B cell (primary cell): ENCODE measurements around the gene MRGPRX3. TPM values are rescaled to one million over a fixed set of nuclear protein-coding genes. Genes with fewer than 3 reads are reported as not detected.

Experiments used
- ATAC-seq: fragments of 200-7000 bp; cut with Tn5 transposase; one replicate; pipeline ENCODE4 v1.10.0; 2021; ENCODE audit warnings: low read depth, mild to moderate bottlenecking, moderate number of reproducible peaks, moderate library complexity
- CTCF ChIA-PET: fragments of 350-600 bp; sonication (Branson Sonifier 250); formaldehyde crosslinking; loops from one replicate; lab custom pipeline; 2021; ENCODE audit warnings: antibody characterized with exemption, inconsistent platforms; lab: Charles Lee
- POLR2A ChIA-PET: fragments of 350-600 bp; sonication (Branson Sonifier 250); formaldehyde crosslinking; loops from one replicate; lab custom pipeline; 2021; ENCODE audit warnings: antibody characterized with exemption; lab: Charles Lee
- DNase-seq: peaks from one replicate; pipeline ENCODE4 v3.0.0; 2013
- H2AFZ ChIP-seq: 2 replicates; pipeline ENCODE4 v1.6.1; 2012; ENCODE audit warnings: mild to moderate bottlenecking, low read depth, low read length; ENCODE audit not compliant: insufficient read depth, poor library complexity, severe bottlenecking
- H3K27ac ChIP-seq, 2 donors: 1 replicate in 1 of 2; 2 replicates in 1 of 2; pipeline ENCODE4 v1.5.1; 2012 to 2013; ENCODE audit warnings: low read length in 2 of 2, mild to moderate bottlenecking in 2 of 2, moderate library complexity in 1 of 2
- H3K27me3 ChIP-seq, 4 experiments: fragments of 200-600 bp in 1 of 4; sonication (generic) in 1 of 4; replicated peaks in 1 of 4; 1 replicate in 2 of 4; 2 replicates in 2 of 4; pipeline versions ENCODE4 v1.6.1 to v1.7.0; 2013 to 2016; ENCODE audit warnings: low read length in 3 of 4, mild to moderate bottlenecking in 2 of 4, mixed read lengths in 1 of 4, moderate library complexity in 1 of 4; ENCODE audit not compliant: insufficient read depth in 4 of 4, control insufficient read depth in 3 of 4; ENCODE audit errors: control extremely low read depth in 1 of 4
- H3K36me3 ChIP-seq, 2 experiments: replicated peaks in 1 of 2; 1 replicate in 1 of 2; 2 replicates in 1 of 2; pipeline versions ENCODE4 v1.6.1 to v1.7.1; 2013; ENCODE audit warnings: low read length in 1 of 2; ENCODE audit not compliant: insufficient read depth in 2 of 2, control insufficient read depth in 1 of 2; ENCODE audit errors: control extremely low read depth in 1 of 2, extremely low read depth in 1 of 2
- H3K4me1 ChIP-seq, 2 donors: fragments of 200-600 bp in 1 of 2; sonication (generic) in 1 of 2; 1 replicate in 1 of 2; 2 replicates in 1 of 2; pipeline versions ENCODE4 v1.5.1 to v1.6.1; 2013 to 2017; ENCODE audit warnings: low read length in 2 of 2; ENCODE audit not compliant: control insufficient read depth in 2 of 2, insufficient read depth in 2 of 2
- H3K4me2 ChIP-seq: replicated peaks from 2 replicates; pipeline ENCODE3; 2012; ENCODE audit warnings: mild to moderate bottlenecking, low read depth, low read length; ENCODE audit not compliant: poor library complexity, severe bottlenecking
- H3K4me3 ChIP-seq, 5 experiments: fragments of 200-600 bp in 1 of 5; sonication (generic) in 1 of 5; 1 replicate in 3 of 5; 2 replicates in 2 of 5; pipeline versions ENCODE4 v1.5.1 to v1.7.0; 2011 to 2016; ENCODE audit warnings: low read length in 4 of 5, mild to moderate bottlenecking in 4 of 5, low read depth in 2 of 5, control low read depth in 1 of 5, moderate library complexity in 1 of 5; ENCODE audit not compliant: insufficient read depth in 1 of 5; ENCODE audit errors: control extremely low read depth in 1 of 5, extremely low read depth in 1 of 5
- H3K79me2 ChIP-seq: fragments of 200-600 bp; sonication (generic); one replicate; pipeline ENCODE4 v1.6.0; 2016; ENCODE audit warnings: low read length; ENCODE audit not compliant: control insufficient read depth, insufficient read depth
- H3K9ac ChIP-seq: fragments of 200-600 bp; sonication (generic); 2 replicates; pipeline ENCODE4 v1.6.1; 2017; ENCODE audit warnings: mild to moderate bottlenecking, low read length, moderate library complexity
- H3K9me3 ChIP-seq, 3 donors: one replicate each; pipeline versions ENCODE4 v1.6.1 to v1.7.1; 2013; ENCODE audit warnings: low read length in 2 of 3; ENCODE audit not compliant: control insufficient read depth in 2 of 3, insufficient read depth in 1 of 3; ENCODE audit errors: control extremely low read depth in 1 of 3
- H4K20me1 ChIP-seq: 2 replicates; pipeline ENCODE4 v1.6.0; 2012; ENCODE audit warnings: mild to moderate bottlenecking, low read length; ENCODE audit not compliant: insufficient read depth, control insufficient read depth, poor library complexity, severe bottlenecking
- H3K27ac Mint-ChIP-seq: one replicate; pipeline ENCODE4 v1.8.0; 2021; ENCODE audit warnings: mixed read lengths
- H3K27me3 Mint-ChIP-seq: one replicate; pipeline ENCODE4 v1.8.0; 2021; ENCODE audit warnings: mixed read lengths
- H3K4me1 Mint-ChIP-seq: one replicate; pipeline ENCODE4 v1.8.0; 2021; ENCODE audit warnings: mixed read lengths
- H3K4me3 Mint-ChIP-seq: one replicate; pipeline ENCODE4 v1.8.0; 2021; ENCODE audit warnings: mixed read lengths
- H3K9me3 Mint-ChIP-seq: one replicate; pipeline ENCODE4 v1.8.0; 2022; ENCODE audit warnings: mixed read lengths; ENCODE audit not compliant: insufficient read depth
- EZH2 ChIP-seq: IDR thresholded peaks from 2 replicates; pipeline ENCODE4 v1.6.1; 2012; ENCODE audit warnings: borderline replicate concordance, low read depth, mild to moderate bottlenecking, moderate library complexity, low read length; ENCODE audit not compliant: insufficient read depth, poor library complexity, severe bottlenecking
- WGBS: methylation state at CpG from one replicate; pipeline ENCODE4 v1.1.5; 2013; ENCODE audit warnings: missing lambda C conversion rate; ENCODE audit not compliant: insufficient coverage; 5-methylcytosine and 5-hydroxymethylcytosine counted together
- intact Hi-C: fragments of 100-400 bp; cut with micrococcal nuclease; formaldehyde crosslinking; loops from one replicate; pipeline ENCODE4 v1.10.0; 2022
- polyA plus RNA-seq: library from polyadenylated mRNA; depleted of rRNA; stranded (reverse); fragments of >200 nt; gene quantifications from 2 replicates; pipeline ENCODE4 v1.2.3, GENCODE V29; 2012
- total RNA-seq, 2 donors: library from RNA; stranded (reverse); fragments of 120-200 nt in 1 of 2; gene quantifications; 1 replicate in 1 of 2; 2 replicates in 1 of 2; pipeline versions ENCODE4 v1.2.3 to v1.2.4, GENCODE V29; 2013 to 2022
- TF ChIP-seq, protein P1 (sequence below): fragments of 200-600 bp; IDR thresholded peaks from one replicate; pipeline ENCODE4 v1.8.0; 2022; ENCODE audit warnings: antibody characterized with exemption, mild to moderate bottlenecking

MRGPRX3 gene
- total and polyA plus RNA-seq, 2 donors (not counting 1 experiment from before 2014, with no cell fraction given): not detected

DNA sequence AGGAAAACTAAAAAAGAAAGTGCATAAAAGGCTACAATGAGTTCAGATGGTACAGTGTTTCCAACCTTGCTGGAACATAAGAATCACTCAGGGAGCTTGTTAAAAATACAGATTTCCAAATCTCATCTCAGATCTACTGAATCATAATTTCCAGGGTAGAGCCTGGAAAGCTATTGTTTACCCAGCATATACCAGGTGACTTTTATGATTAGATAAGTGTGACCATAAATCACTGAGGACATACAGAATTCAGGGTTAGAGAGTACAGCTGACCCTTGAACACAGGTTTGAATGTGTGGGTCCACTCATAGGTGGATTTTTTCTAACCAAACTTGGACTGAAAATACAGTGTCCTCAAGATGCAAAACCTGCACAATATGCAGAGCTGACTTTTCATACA lies 38.4 kb upstream of the MRGPRX3 start:
- H4K20me1 ChIP-seq: peaks cover 14% of the 10 kb centered on the region
- no peaks in the 10 kb centered on the region for H3K27me3 Mint-ChIP-seq
- intact Hi-C loops: no loop called here
- H3K27me3 ChIP-seq: no peaks in the 10 kb centered on the region
- H3K9me3 ChIP-seq: no peaks in the 10 kb centered on the region
- peaks cover 32% of the 10 kb centered on the region for H3K79me2 ChIP-seq
- ChIA-PET CTCF (interaction anchor here (0.7 to 2.0 kb wide), 3 partner anchors 10 to 22 kb away, joined by 3 to 13 read pairs (median 5); no protein-coding TSS in a partner anchor), POLR2A (no interaction called here)
- no peak overlapping the region for H3K27ac ChIP-seq
- H3K4me3 Mint-ChIP-seq: no peak overlapping the region
- ATAC-seq (no peak), DNase-seq (no peak)
- H3K4me3 ChIP-seq: no peak overlapping the region
- no peaks in the 10 kb centered on the region for H3K4me1 ChIP-seq
- H3K4me2 ChIP-seq: no peak overlapping the region
- H3K9me3 Mint-ChIP-seq: no peaks in the 10 kb centered on the region
- peaks cover 2% of the 10 kb centered on the region for H3K4me1 Mint-ChIP-seq
- H3K36me3 ChIP-seq: peaks cover 29 to 69% of the 10 kb centered on the region in 2 experiments
- no peak overlapping the region for H3K9ac ChIP-seq
- no peak overlapping the region for H3K27ac Mint-ChIP-seq
- no peak overlapping the region for H2AFZ ChIP-seq
- no peak for TF ChIP-seq EZH2
- TF ChIP-seq, protein P1, sequence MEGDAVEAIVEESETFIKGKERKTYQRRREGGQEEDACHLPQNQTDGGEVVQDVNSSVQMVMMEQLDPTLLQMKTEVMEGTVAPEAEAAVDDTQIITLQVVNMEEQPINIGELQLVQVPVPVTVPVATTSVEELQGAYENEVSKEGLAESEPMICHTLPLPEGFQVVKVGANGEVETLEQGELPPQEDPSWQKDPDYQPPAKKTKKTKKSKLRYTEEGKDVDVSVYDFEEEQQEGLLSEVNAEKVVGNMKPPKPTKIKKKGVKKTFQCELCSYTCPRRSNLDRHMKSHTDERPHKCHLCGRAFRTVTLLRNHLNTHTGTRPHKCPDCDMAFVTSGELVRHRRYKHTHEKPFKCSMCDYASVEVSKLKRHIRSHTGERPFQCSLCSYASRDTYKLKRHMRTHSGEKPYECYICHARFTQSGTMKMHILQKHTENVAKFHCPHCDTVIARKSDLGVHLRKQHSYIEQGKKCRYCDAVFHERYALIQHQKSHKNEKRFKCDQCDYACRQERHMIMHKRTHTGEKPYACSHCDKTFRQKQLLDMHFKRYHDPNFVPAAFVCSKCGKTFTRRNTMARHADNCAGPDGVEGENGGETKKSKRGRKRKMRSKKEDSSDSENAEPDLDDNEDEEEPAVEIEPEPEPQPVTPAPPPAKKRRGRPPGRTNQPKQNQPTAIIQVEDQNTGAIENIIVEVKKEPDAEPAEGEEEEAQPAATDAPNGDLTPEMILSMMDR: no peak

DNA sequence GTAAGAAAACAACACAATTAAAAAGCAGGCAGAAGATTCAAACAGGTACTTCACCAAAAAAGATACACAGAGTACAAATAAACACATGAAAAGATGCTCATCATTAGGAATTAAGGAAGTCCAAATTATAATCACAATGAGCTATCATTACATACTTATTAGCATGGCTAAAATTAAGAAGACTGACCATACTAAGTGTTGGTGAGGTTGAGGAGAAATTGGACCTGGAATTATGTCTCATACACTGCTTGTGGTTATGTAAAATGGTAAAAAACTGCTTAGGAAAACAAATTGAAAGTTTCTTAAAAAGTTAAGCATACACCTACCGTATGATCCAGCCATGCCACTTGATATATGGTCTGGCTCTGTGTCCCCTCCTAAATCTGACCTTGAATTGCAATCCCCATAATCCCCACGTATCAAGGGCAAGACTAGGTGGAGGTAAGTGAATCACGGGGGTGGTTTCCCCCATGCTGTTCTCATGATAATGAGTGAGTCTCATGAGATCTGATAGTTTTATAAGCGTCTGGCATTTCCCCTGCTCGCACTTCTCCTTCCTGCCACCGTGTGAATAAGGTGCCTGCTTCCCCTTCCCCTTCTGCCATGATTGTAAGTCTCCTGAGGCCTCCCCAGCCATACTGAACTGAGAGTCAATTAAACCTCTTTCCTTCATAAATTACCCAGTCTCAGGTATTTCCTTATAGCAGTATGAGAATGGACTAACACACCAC lies 31.3 kb upstream of the MRGPRX3 start:
- DNase-seq (peak; percentile 49), ATAC-seq (peak; percentile 6)
- POLR2A ChIA-PET: no interaction called here
- no peaks in the 10 kb centered on the region for H3K9me3 ChIP-seq
- H3K4me1 ChIP-seq: peaks cover 12 to 15% of the 10 kb centered on the region in 2 donors
- peak overlapping the region; percentile 46 for H3K4me3 Mint-ChIP-seq
- no peak for TF ChIP-seq EZH2
- TF ChIP-seq, protein P1: no peak
- peak overlapping the region; percentile 24 to 76 for H3K27ac ChIP-seq
- H3K9me3 Mint-ChIP-seq: peaks cover 4% of the 10 kb centered on the region
- H3K4me3 ChIP-seq: no peak overlapping the region
- peaks cover 17% of the 10 kb centered on the region for H4K20me1 ChIP-seq
- H3K27ac Mint-ChIP-seq: peak overlapping the region; percentile 86
- CTCF ChIA-PET: interaction anchor here (0.7 to 1.6 kb wide), 3 partner anchors 15 to 685 kb away, joined by 3 read pairs; no protein-coding TSS in a partner anchor
- H3K27me3 Mint-ChIP-seq: no peaks in the 10 kb centered on the region
- no peak overlapping the region for H3K4me2 ChIP-seq
- no peaks in the 10 kb centered on the region for H3K27me3 ChIP-seq
- H3K9ac ChIP-seq: no peak overlapping the region
- peaks cover 9 to 31% of the 10 kb centered on the region in 2 experiments for H3K36me3 ChIP-seq
- H3K4me1 Mint-ChIP-seq: peaks cover 32% of the 10 kb centered on the region
- WGBS: 0% methylated on average over 3 of the region's 6 CpGs
- intact Hi-C loops: no loop called here
- no peak overlapping the region for H2AFZ ChIP-seq
- peaks cover 72% of the 10 kb centered on the region for H3K79me2 ChIP-seq
